ENCODE data around the gene LAMC3.

DNA sequence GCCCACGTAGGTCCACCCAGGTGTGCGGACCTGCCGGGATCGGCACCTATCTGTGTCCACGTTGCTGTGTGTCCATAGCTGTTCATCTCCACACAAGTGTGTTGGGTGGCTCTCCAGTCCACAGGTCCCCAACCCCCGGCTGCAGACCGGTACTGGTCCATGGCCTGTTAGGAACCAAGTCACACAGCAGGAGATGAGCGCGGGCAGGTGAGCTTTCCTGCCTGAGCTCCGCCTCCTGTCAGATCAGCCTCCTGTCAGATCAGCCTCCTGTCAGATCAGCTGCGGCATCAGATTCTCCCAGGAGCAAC lies 18.9 kb downstream of the LAMC3 start:
- TF ChIP-seq, protein P1, sequence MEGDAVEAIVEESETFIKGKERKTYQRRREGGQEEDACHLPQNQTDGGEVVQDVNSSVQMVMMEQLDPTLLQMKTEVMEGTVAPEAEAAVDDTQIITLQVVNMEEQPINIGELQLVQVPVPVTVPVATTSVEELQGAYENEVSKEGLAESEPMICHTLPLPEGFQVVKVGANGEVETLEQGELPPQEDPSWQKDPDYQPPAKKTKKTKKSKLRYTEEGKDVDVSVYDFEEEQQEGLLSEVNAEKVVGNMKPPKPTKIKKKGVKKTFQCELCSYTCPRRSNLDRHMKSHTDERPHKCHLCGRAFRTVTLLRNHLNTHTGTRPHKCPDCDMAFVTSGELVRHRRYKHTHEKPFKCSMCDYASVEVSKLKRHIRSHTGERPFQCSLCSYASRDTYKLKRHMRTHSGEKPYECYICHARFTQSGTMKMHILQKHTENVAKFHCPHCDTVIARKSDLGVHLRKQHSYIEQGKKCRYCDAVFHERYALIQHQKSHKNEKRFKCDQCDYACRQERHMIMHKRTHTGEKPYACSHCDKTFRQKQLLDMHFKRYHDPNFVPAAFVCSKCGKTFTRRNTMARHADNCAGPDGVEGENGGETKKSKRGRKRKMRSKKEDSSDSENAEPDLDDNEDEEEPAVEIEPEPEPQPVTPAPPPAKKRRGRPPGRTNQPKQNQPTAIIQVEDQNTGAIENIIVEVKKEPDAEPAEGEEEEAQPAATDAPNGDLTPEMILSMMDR (IDR thresholded peaks at IDR 0.05): no peak
- no peak for TF ChIP-seq ZFX (IDR thresholded peaks at IDR 0.05; ENCODE audit: borderline replicate concordance)
